ENCODE results near the gene FARS2.

- no peak for TF ChIP-seq ZNF324 (tag by site-specific recombination; IDR thresholded peaks at IDR 0.05)
- TF ChIP-seq ZBTB21 (tag by site-specific recombination; IDR thresholded peaks at IDR 0.05): no peak
- TF ChIP-seq KLF16 (tag by site-specific recombination; IDR thresholded peaks at IDR 0.05): no peak
- no peak for TF ChIP-seq ZNF132 (tag by site-specific recombination; IDR thresholded peaks at IDR 0.05; ENCODE audit: borderline replicate concordance)
- TF ChIP-seq ZNF146 (tag by site-specific recombination; IDR thresholded peaks at IDR 0.05): no peak
- TF ChIP-seq ZNF274 (IDR thresholded peaks at IDR 0.05; ENCODE audit: low read length): no peak
- no peak for TF ChIP-seq ZNF274 (tag by site-specific recombination; IDR thresholded peaks at IDR 0.05; ENCODE audit: borderline replicate concordance)
- no peak for TF ChIP-seq ZNF645 (tag by site-specific recombination; IDR thresholded peaks at IDR 0.05)
- TF ChIP-seq CTCF (tag by site-specific recombination; IDR thresholded peaks at IDR 0.05): no peak
- no peak for TF ChIP-seq ATF2 (tag by site-specific recombination; IDR thresholded peaks at IDR 0.05; ENCODE audit: low read depth)
Observed at GRCh38 chr6:5345324-5345723, 84.0 kb downstream of the FARS2 start.
